K562 (cell line): ENCODE data around the gene TMEFF1. TPM values are rescaled to one million over a fixed set of nuclear protein-coding genes. Genes with fewer than 3 reads are reported as not detected.

ENCODE experiments used
- ATAC-seq: fragments of 200-7000 bp; cut with Tn5 transposase; 3 replicates; pipeline ENCODE4 v1.9.1; 2020; ENCODE audit warnings: moderate library complexity
- BruUV-seq: library from RNA; stranded (reverse); fragments of 400-500 nt; replicated peaks from 2 replicates; lab custom pipeline; 2021; lab: Mats Ljungman, UMichigan
- CTCF ChIA-PET: fragments of 300-600 bp; formaldehyde crosslinking; extraction: SDS; loops from one replicate; lab custom pipeline; 2021; ENCODE audit warnings: low intra/inter-chr PET ratio; lab: Yijun Ruan, JAX
- POLR2A ChIA-PET: fragments of 300-600, 350-650 bp; sonication (Branson Sonifier 250); formaldehyde crosslinking; extraction: SDS; loops from one replicate; lab custom pipeline; 2021; ENCODE audit warnings: antibody characterized with exemption, inconsistent platforms; lab: Yijun Ruan, JAX
- DNase-seq, 4 experiments: peaks; one replicate each; pipeline versions ENCODE4 v3.0.0 to v3.0.0-alpha.2; 2011 to 2018; ENCODE audit warnings: low spot score in 3 of 4, mixed read lengths in 3 of 4; ENCODE audit errors: extremely low read depth in 1 of 4
- FAIRE-seq: peaks from 2 replicates; lab custom pipeline; 2011; peaks lifted over from hg19 to GRCh38; lab: Jason Lieb, UNC
- H2AFZ ChIP-seq: 2 replicates; pipeline ENCODE4 v1.6.0; 2011; ENCODE audit warnings: low read depth, low read length, control low read depth, inconsistent platforms
- H3K27ac ChIP-seq: fragments of 200-600 bp; 3 replicates; pipeline ENCODE4 v1.8.0; 2011; ENCODE audit warnings: low read depth, mild to moderate bottlenecking, control low read depth, inconsistent platforms, low read length, moderate library complexity, mixed read lengths; ENCODE audit errors: extremely low read depth
- H3K27me3 ChIP-seq, 2 experiments: fragments of 300-600 bp in 1 of 2; 2 replicates in 1 of 2; 3 replicates in 1 of 2; pipeline versions ENCODE4 v1.6.0 to v1.8.0; 2011; ENCODE audit warnings: inconsistent platforms in 2 of 2, low read length in 2 of 2, mild to moderate bottlenecking in 1 of 2, mixed read lengths in 1 of 2, moderate library complexity in 1 of 2; ENCODE audit not compliant: control insufficient read depth in 2 of 2, insufficient read depth in 2 of 2
- H3K36me3 ChIP-seq: fragments of 300-600 bp; 3 replicates; pipeline ENCODE4 v1.8.0; 2011; ENCODE audit warnings: mild to moderate bottlenecking, low read length, inconsistent platforms; ENCODE audit not compliant: control insufficient read depth, insufficient read depth
- H3K4me1 ChIP-seq, 2 experiments: fragments of 200-600 bp in 1 of 2; replicated peaks in 1 of 2; 2 replicates in 1 of 2; 3 replicates in 1 of 2; pipeline versions ENCODE4 v1.5.1 to v1.8.0; 2011; ENCODE audit warnings: inconsistent platforms in 2 of 2, low read length in 2 of 2, mild to moderate bottlenecking in 1 of 2, mixed read lengths in 1 of 2, moderate library complexity in 1 of 2; ENCODE audit not compliant: control insufficient read depth in 2 of 2, insufficient read depth in 2 of 2
- H3K4me2 ChIP-seq: 2 replicates; pipeline ENCODE4 v1.6.1; 2011; ENCODE audit warnings: low read length, control low read depth, inconsistent platforms, mixed read lengths; ENCODE audit not compliant: insufficient read depth
- H3K4me3 ChIP-seq: fragments of 200-600 bp; sonication (generic), shearing (Covaris generic); 2 replicates; pipeline ENCODE4 v1.5.1; 2016; ENCODE audit warnings: control low read depth, inconsistent platforms
- H3K79me2 ChIP-seq: fragments of 200-600 bp; 3 replicates; pipeline ENCODE4 v1.8.0; 2011; ENCODE audit warnings: low read length, inconsistent platforms; ENCODE audit not compliant: control insufficient read depth, insufficient read depth
- H3K9ac ChIP-seq, 2 experiments: 2 replicates each; pipeline versions ENCODE4 v1.6.0 to v1.6.1; 2011; ENCODE audit warnings: low read depth in 2 of 2, low read length in 2 of 2, control low read depth in 1 of 2, inconsistent platforms in 1 of 2, mild to moderate bottlenecking in 1 of 2, mixed read lengths in 1 of 2; ENCODE audit not compliant: insufficient read depth in 1 of 2
- H3K9me1 ChIP-seq: one replicate; pipeline ENCODE4 v1.6.0; 2011; ENCODE audit warnings: inconsistent platforms, mild to moderate bottlenecking, low read length, moderate library complexity; ENCODE audit not compliant: control insufficient read depth, insufficient read depth
- H3K9me3 ChIP-seq: replicated peaks from 2 replicates; pipeline ENCODE4 v1.5.1; 2011; ENCODE audit warnings: low read depth, low read length, inconsistent platforms; ENCODE audit not compliant: control insufficient read depth, insufficient read depth
- H4K20me1 ChIP-seq: replicated peaks from 2 replicates; pipeline ENCODE4 v1.6.1; 2011; ENCODE audit warnings: low read length, inconsistent platforms, mixed read lengths; ENCODE audit not compliant: control insufficient read depth, insufficient read depth
- BCL6 ChIP-seq: fragments of 250-450 bp; sonication (Bioruptor Pico); IDR thresholded peaks from 2 replicates; pipeline ENCODE4 v1.4.0; 2020
- BCOR ChIP-seq: fragments of 450-650 bp; IDR thresholded peaks from 2 replicates; pipeline ENCODE4 v1.6.1; 2016
- MED1 ChIP-seq: sonication (generic); formaldehyde crosslinking; IDR thresholded peaks from 2 replicates; pipeline ENCODE4 v1.8.1; 2023; ENCODE audit warnings: missing genetic modification reagents, borderline replicate concordance
- SIN3B ChIP-seq: fragments of 450-650 bp; IDR thresholded peaks from 2 replicates; pipeline ENCODE4 v1.6.1; 2017; ENCODE audit warnings: low read depth, mild to moderate bottlenecking, moderate library complexity
- TGIF2 ChIP-seq: sonication (generic); formaldehyde crosslinking; IDR thresholded peaks from 2 replicates; pipeline ENCODE4 v1.8.1; 2022; ENCODE audit warnings: mild to moderate bottlenecking, missing genetic modification reagents, moderate library complexity
- ZNF384 ChIP-seq: IDR thresholded peaks from 2 replicates; pipeline ENCODE4 v1.6.1; 2012; ENCODE audit warnings: low read depth, low read length, improper control_type of control experiment
- WGBS: fragments of 100-300 bp; shearing (Covaris generic); methylation state at CpG from one replicate; pipeline ENCODE4 v1.1.6; 2016; ENCODE audit warnings: low coverage, mixed read lengths; ENCODE audit not compliant: insufficient coverage; ENCODE audit errors: missing lambda C conversion rate; 5-methylcytosine and 5-hydroxymethylcytosine counted together
- in situ Hi-C: fragments of 300-500 bp; cut with MboI; formaldehyde crosslinking; loops from 4 replicates; pipeline ENCODE4 v1.15.0; 2018; ENCODE audit warnings: inconsistent platforms, mixed read lengths
- intact Hi-C: fragments of 100-400 bp; cut with micrococcal nuclease; formaldehyde crosslinking; loops from 2 replicates; pipeline ENCODE4 v1.14.2; 2022
- polyA plus RNA-seq, 8 experiments: library from polyadenylated mRNA; depleted of rRNA in 4 of 8; stranded (reverse) in 5 of 8; unstranded in 3 of 8; fragments of >200 nt; fragmentation: Nextera tagmentation in 2 of 8; fragmentation: Illumina TruSeq in 1 of 8; extraction: Ambion mirVana in 2 of 8; extraction: Trizol in 1 of 8; gene quantifications; 2 replicates each; pipeline versions ENCODE4 v1.2.1 to v1.2.3, GENCODE V29; 2011 to 2014; ENCODE audit warnings: inconsistent platforms in 1 of 8, missing spikeins in 1 of 8
- total RNA-seq, 7 experiments: library from RNA; depleted of rRNA in 6 of 7; stranded (reverse); fragments of >200 nt in 6 of 7; fragmentation: Illumina TruSeq in 2 of 7; extraction: Trizol in 2 of 7; gene quantifications; 2 replicates each; pipeline versions ENCODE4 v1.2.1 to v1.2.3, GENCODE V29; 2011 to 2021; ENCODE audit warnings: low replicate concordance in 1 of 7
- TF ChIP-seq, protein P1 (sequence below): fragments of 250-450 bp; sonication (Bioruptor Pico); IDR thresholded peaks from 2 replicates; pipeline ENCODE4 v1.8.0; 2021; ENCODE audit warnings: borderline replicate concordance, mild to moderate bottlenecking, moderate library complexity; ENCODE audit not compliant: poor library complexity, severe bottlenecking
- TF ChIP-seq, protein P2 (sequence below): fragments of 450-650 bp; IDR thresholded peaks from 2 replicates; pipeline ENCODE4 v1.7.1; 2018; ENCODE audit warnings: mild to moderate bottlenecking, low read depth; ENCODE audit not compliant: partially characterized antibody
- TF ChIP-seq, protein P3 (sequence below), 2 experiments: fragments of 150-350 bp in 1 of 2; IDR thresholded peaks; 2 replicates each; pipeline ENCODE4 v1.6.1; 2012 to 2016; ENCODE audit warnings: low read depth in 2 of 2, low read length in 2 of 2, mild to moderate bottlenecking in 1 of 2, moderate library complexity in 1 of 2

TMEFF1 gene
- total and polyA plus RNA-seq, 9 of the 15 experiments (the other 6 are each of a cell fraction or from before 2014, with no cell fraction given) = 0.07 to 1.1 (median 0.28) TPM; not detected in 2

DNA sequence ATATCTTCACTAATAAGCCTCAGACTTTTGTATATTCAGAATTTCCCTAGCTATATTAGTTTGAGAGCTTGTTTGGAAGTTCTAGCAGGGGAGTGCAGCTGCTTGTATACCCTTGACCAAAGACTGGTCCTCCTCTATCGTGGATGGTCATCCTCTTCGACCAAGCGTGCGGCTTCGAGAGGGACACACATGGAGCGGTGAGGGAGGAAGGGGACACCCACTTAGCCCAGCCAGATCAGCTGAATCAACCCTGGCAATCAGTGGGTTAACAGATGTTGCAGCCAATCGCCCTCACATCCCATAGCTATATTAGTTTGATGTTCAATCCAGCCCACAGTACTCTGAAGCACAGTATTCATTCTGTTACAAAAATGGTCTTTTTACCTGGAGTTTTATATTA lies 108.1 kb downstream of the TMEFF1 start:
- Histone ChIP-seq H3K36me3 (no peaks in the 10 kb centered on the region), H3K4me3 (no peak overlapping the region), H3K27ac (no peak overlapping the region), H3K79me2 (no peaks in the 10 kb centered on the region), H3K27me3 (peaks cover 5 to 12% of the 10 kb centered on the region in 2 experiments; a peak in 4 of 5 replicates), H2AFZ (no peak overlapping the region), H3K4me1 (no peaks in the 10 kb centered on the region), H3K9ac (no peak overlapping the region), H3K4me2 (no peak overlapping the region), H3K9me1 (no peaks in the 10 kb centered on the region), H4K20me1 (no peaks in the 10 kb centered on the region), H3K9me3 (no peaks in the 10 kb centered on the region)
- in situ Hi-C loops (loop anchor here (25.0 kb wide), 2 partner anchors 244 to 544 kb away; no protein-coding TSS in a partner anchor), intact Hi-C loops (no loop called here)
- 0% methylated on average over 7 of the region's 7 CpGs for WGBS
- no peak for DNase-seq
- no TSS peak for BruUV-seq
- ATAC-seq = no peak
- POLR2A ChIA-PET = no interaction called here
- CTCF ChIA-PET = no interaction called here
- FAIRE-seq = no peak
- TF ChIP-seq TGIF2 (CRISPR knock-in tag) = no peak
- no peak for TF ChIP-seq MED1 (CRISPR knock-in tag)
- TF ChIP-seq, protein P1, sequence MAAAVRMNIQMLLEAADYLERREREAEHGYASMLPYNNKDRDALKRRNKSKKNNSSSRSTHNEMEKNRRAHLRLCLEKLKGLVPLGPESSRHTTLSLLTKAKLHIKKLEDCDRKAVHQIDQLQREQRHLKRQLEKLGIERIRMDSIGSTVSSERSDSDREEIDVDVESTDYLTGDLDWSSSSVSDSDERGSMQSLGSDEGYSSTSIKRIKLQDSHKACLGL (CRISPR knock-in tag) = no peak
- TF ChIP-seq, all 486 proteins: peak for 0

DNA sequence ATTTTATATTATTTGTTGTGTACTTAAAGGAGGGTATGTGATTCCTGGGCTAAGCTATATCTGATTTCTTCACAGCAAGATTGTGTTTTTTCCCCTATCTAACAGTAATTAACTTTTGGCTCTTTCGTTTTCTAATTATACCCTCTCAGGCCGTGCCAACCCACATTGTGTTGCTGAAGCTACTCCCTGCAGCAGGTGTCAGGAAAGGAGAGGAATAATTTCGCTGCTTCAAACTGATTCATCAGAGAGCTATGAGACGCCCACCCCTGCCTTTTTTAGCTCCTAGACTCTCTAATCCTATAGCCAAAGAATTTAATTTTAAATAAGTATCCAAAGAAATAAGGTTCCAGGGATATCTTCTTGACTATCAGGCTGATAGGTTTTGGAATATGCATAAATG lies 108.7 kb downstream of the TMEFF1 start:
- intact Hi-C loops (no loop called here), in situ Hi-C loops (loop anchor here (25.0 kb wide), 2 partner anchors 244 to 544 kb away; no protein-coding TSS in a partner anchor)
- no peak overlapping the region for H3K9ac ChIP-seq
- H3K9me1 ChIP-seq = no peaks in the 10 kb centered on the region
- peaks cover 5 to 13% of the 10 kb centered on the region in 2 experiments; a peak in 4 of 5 replicates for H3K27me3 ChIP-seq
- H3K79me2 ChIP-seq = no peaks in the 10 kb centered on the region
- no peak overlapping the region for H3K4me2 ChIP-seq
- FAIRE-seq = no peak
- H4K20me1 ChIP-seq = no peaks in the 10 kb centered on the region
- no peaks in the 10 kb centered on the region for H3K4me1 ChIP-seq
- POLR2A ChIA-PET = no interaction called here
- no peaks in the 10 kb centered on the region for H3K9me3 ChIP-seq
- no peak for DNase-seq
- ATAC-seq = no peak
- CTCF ChIA-PET = no interaction called here
- no TSS peak for BruUV-seq
- H3K27ac ChIP-seq = no peak overlapping the region
- WGBS = 0% methylated on average over 4 of the region's 4 CpGs
- no peak overlapping the region for H2AFZ ChIP-seq
- no peaks in the 10 kb centered on the region for H3K36me3 ChIP-seq
- H3K4me3 ChIP-seq = no peak overlapping the region
- TF ChIP-seq, protein P2, sequence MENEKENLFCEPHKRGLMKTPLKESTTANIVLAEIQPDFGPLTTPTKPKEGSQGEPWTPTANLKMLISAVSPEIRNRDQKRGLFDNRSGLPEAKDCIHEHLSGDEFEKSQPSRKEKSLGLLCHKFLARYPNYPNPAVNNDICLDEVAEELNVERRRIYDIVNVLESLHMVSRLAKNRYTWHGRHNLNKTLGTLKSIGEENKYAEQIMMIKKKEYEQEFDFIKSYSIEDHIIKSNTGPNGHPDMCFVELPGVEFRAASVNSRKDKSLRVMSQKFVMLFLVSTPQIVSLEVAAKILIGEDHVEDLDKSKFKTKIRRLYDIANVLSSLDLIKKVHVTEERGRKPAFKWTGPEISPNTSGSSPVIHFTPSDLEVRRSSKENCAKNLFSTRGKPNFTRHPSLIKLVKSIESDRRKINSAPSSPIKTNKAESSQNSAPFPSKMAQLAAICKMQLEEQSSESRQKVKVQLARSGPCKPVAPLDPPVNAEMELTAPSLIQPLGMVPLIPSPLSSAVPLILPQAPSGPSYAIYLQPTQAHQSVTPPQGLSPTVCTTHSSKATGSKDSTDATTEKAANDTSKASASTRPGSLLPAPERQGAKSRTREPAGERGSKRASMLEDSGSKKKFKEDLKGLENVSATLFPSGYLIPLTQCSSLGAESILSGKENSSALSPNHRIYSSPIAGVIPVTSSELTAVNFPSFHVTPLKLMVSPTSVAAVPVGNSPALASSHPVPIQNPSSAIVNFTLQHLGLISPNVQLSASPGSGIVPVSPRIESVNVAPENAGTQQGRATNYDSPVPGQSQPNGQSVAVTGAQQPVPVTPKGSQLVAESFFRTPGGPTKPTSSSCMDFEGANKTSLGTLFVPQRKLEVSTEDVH = no peak
- no peak for TF ChIP-seq ZNF384
- TF ChIP-seq, protein P3, sequence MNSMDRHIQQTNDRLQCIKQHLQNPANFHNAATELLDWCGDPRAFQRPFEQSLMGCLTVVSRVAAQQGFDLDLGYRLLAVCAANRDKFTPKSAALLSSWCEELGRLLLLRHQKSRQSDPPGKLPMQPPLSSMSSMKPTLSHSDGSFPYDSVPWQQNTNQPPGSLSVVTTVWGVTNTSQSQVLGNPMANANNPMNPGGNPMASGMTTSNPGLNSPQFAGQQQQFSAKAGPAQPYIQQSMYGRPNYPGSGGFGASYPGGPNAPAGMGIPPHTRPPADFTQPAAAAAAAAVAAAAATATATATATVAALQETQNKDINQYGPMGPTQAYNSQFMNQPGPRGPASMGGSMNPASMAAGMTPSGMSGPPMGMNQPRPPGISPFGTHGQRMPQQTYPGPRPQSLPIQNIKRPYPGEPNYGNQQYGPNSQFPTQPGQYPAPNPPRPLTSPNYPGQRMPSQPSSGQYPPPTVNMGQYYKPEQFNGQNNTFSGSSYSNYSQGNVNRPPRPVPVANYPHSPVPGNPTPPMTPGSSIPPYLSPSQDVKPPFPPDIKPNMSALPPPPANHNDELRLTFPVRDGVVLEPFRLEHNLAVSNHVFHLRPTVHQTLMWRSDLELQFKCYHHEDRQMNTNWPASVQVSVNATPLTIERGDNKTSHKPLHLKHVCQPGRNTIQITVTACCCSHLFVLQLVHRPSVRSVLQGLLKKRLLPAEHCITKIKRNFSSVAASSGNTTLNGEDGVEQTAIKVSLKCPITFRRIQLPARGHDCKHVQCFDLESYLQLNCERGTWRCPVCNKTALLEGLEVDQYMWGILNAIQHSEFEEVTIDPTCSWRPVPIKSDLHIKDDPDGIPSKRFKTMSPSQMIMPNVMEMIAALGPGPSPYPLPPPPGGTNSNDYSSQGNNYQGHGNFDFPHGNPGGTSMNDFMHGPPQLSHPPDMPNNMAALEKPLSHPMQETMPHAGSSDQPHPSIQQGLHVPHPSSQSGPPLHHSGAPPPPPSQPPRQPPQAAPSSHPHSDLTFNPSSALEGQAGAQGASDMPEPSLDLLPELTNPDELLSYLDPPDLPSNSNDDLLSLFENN (IDR thresholded peaks at IDR 0.05; ENCODE audit: low read depth in 2 of 2, low read length in 2 of 2) = no peak
- TF ChIP-seq BCOR = no peak
- TF ChIP-seq BCL6 = no peak
- TF ChIP-seq SIN3B = no peak
